IPS DF 4.7 (cell line): ENCODE measurements around the gene MIER3.
A peak's percentile ranks its signal among the peaks of the same experiment; 100 is the strongest.

ENCODE experiments used
- DNase-seq: peaks from one replicate; pipeline ENCODE4 v3.0.0-alpha.2; 2013; ENCODE audit warnings: low spot score; ENCODE audit errors: extremely low read depth

Gene MIER3

GRCh38 chr5:56959326-56959725 lies 7.4 kb upstream of the MIER3 start:
- DNase-seq, result no peak

GRCh38 chr5:56958595-56958994 lies 6.7 kb upstream of the MIER3 start:
- DNase-seq, result no peak

- DNase-seq, result no peak
These were observed 2.3 kb upstream of the MIER3 start for GRCh38 chr5:56954262-56954661.

- DNase-seq, result no peak
These were observed 587 bp downstream of the MIER3 start for GRCh38 chr5:56951126-56951945.

GRCh38 chr5:56950626-56951125 lies 1.2 kb downstream of the MIER3 start:
- no peak for DNase-seq

- DNase-seq, result no peak
These were observed 4.9 kb downstream of the MIER3 start for GRCh38 chr5:56947052-56947451.

- no peak for DNase-seq
These were observed 9.9 kb downstream of the MIER3 start for GRCh38 chr5:56941981-56942380.

GRCh38 chr5:56938858-56939257 lies 13.1 kb downstream of the MIER3 start:
- no peak for DNase-seq

- no peak for DNase-seq
These were observed 17.6 kb downstream of the MIER3 start for GRCh38 chr5:56934325-56934724.

GRCh38 chr5:56922922-56923321 lies 29.0 kb downstream of the MIER3 start:
- DNase-seq, result no peak

GRCh38 chr5:56919942-56920662 lies 31.8 kb downstream of the MIER3 start:
- DNase-seq, result no peak

GRCh38 chr5:56918054-56918453 lies 33.9 kb downstream of the MIER3 start:
- no peak for DNase-seq

- no peak for DNase-seq
These were observed 34.4 kb downstream of the MIER3 start for GRCh38 chr5:56917534-56917933.

- DNase-seq, result no peak
These were observed 37.2 kb downstream of the MIER3 start for GRCh38 chr5:56914678-56915077.

GRCh38 chr5:56913766-56914165 lies 38.2 kb downstream of the MIER3 start:
- DNase-seq, result no peak

GRCh38 chr5:56910210-56910965 lies 41.5 kb downstream of the MIER3 start:
- no peak for DNase-seq

- peak; percentile 86 for DNase-seq
These were observed 42.4 kb downstream of the MIER3 start, which contains the start of gene SETD9 for GRCh38 chr5:56909294-56910209. SETD9 (plus strand) TSS chr5:56909596; CDS start chr5:56909646, 50 bp downstream.

GRCh38 chr5:56908942-56909293 lies 43.0 kb downstream of the MIER3 start:
- no peak for DNase-seq

GRCh38 chr5:56900858-56901578 lies 50.9 kb downstream of the MIER3 start:
- no peak for DNase-seq

GRCh38 chr5:56900395-56900794 lies 51.5 kb downstream of the MIER3 start:
- DNase-seq, result no peak
